SJCRH30 (cell line): ENCODE measurements around the gene ARHGAP27. TPM values are rescaled to one million over a fixed set of nuclear protein-coding genes. Genes with fewer than 3 reads are reported as not detected.

Experiments used
- DNase-seq, 2 experiments: peaks; one replicate each; pipeline ENCODE4 v3.0.0-alpha.2; 2015 to 2020
- H3K27ac ChIP-seq: fragments of 250-450 bp; sonication (Bioruptor Pico); 2 replicates; pipeline ENCODE4 v1.5.1; 2020; ENCODE audit warnings: mild to moderate bottlenecking, moderate library complexity
- H3K27me3 ChIP-seq: fragments of 250-450 bp; sonication (Bioruptor Pico); 2 replicates; pipeline ENCODE4 v1.5.1; 2020; ENCODE audit warnings: mild to moderate bottlenecking, moderate library complexity
- H3K36me3 ChIP-seq: fragments of 250-450 bp; sonication (Bioruptor Pico); 2 replicates; pipeline ENCODE4 v1.5.1; 2020; ENCODE audit warnings: mild to moderate bottlenecking, moderate library complexity
- H3K4me1 ChIP-seq: fragments of 250-450 bp; sonication (Bioruptor Pico); 2 replicates; pipeline ENCODE4 v1.5.1; 2020; ENCODE audit warnings: mild to moderate bottlenecking, moderate library complexity
- H3K4me3 ChIP-seq: fragments of 250-450 bp; sonication (Bioruptor Pico); 2 replicates; pipeline ENCODE4 v1.5.1; 2020; ENCODE audit warnings: mild to moderate bottlenecking, moderate library complexity
- H3K9me3 ChIP-seq: fragments of 250-450 bp; sonication (Bioruptor Pico); replicated peaks from 2 replicates; pipeline ENCODE4 v1.5.1; 2020; ENCODE audit warnings: mild to moderate bottlenecking, moderate library complexity
- total RNA-seq: library from RNA; depleted of rRNA; stranded (reverse); fragments of >200 nt; shearing (Covaris generic); gene quantifications from 2 replicates; pipeline ENCODE4 v1.2.3, GENCODE V29; 2014

ARHGAP27 gene
- total RNA-seq, 1 experiment from 2014 or later: 2.2 TPM

DNA sequence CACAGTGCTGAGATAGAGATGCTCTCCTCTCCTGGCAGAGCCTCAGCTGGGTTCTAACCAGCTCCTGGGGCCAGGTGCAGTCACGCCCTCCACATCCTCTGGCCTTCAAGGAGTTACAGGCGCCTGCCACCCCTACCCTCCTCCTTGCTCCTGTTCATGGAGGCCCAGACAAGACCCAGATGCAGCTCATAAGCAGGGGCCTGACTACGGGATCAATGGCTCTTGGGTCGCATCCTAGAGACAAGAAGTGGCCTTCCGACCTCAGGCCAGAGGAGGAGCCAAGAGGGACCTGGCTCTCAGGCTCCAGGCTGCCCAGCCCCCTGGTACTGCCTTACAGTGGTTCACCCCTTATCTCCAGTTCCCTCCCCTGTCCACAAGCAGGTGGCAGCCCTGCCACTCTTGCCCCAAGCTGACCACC is 23.0 kb downstream of the ARHGAP27 start:
- H3K4me1 ChIP-seq: no peaks in the 10 kb centered on the region

DNA sequence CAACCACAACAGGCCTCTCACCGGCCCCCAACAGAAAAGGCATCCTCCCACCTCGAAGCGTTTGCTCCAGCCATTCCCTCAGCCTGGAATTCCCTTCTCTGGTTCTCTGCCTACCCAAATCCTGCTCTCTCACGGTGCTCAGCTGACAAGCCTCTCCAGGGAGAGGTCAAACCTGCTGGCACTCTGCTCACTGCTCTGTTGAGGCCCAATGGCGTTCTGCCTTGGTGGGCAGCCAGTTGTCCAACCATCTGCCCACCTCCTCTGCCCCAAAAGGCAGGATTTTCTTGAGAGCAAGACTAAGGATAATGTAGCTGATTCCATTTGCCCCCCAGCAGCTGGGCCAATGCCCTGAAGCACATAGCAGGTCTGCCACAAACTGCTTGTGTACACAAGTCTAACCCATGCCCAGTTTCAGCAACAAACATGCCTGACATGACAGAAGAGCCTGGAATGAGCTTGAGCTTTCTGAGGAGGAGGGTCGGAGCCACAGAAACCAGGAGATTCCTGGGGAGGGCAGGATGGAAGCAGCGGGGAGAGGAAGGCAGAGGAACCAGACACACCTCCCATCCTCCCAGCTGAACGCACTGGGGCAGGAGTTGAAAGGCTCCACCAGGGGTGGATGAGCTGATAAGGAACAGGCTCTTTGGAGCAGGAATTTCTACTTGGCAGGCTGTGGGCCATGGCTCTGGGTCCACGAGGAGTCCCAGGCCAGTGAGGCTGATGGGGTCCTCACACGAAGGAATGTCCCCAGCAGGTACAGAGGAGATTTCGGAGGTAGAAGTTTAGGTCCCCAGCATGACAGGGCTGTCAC is 23.9 kb downstream of the ARHGAP27 start:
- DNase-seq: no peak
- no peak overlapping the region for H3K27ac ChIP-seq
- H3K36me3 ChIP-seq: no peaks in the 10 kb centered on the region
- no peaks in the 10 kb centered on the region for H3K4me1 ChIP-seq
- no peaks in the 10 kb centered on the region for H3K9me3 ChIP-seq
- no peaks in the 10 kb centered on the region for H3K27me3 ChIP-seq
- H3K4me3 ChIP-seq: no peak overlapping the region

More for the DNA sequence above, 23.0 kb downstream of the ARHGAP27 start:
- Histone ChIP-seq H3K9me3 (no peaks in the 10 kb centered on the region), H3K27ac (no peak overlapping the region), H3K36me3 (no peaks in the 10 kb centered on the region), H3K27me3 (no peaks in the 10 kb centered on the region), H3K4me3 (no peak overlapping the region)
- DNase-seq: no peak

DNA sequence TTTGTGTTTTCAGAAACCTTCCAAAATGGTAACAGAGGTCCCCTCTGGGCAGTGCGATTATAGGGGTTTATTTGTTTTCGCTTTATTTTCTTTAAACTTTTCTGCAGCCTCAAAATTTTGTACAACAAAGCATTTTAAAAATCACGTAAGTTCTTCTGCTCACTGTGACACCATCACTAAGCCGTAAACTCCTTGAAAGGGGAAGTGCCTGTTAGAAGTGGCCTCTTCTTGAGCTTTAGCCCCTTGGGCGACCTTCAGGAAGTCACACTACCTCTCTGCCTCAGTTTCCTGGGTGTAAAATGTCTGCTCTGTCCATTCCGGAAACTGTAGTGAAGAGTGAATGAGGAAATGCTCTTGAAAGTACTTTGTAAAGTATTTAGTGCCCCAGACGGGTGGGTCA is 26.6 kb downstream of the ARHGAP27 start:
- Histone ChIP-seq H3K4me3 (no peak overlapping the region), H3K27me3 (no peaks in the 10 kb centered on the region), H3K36me3 (no peaks in the 10 kb centered on the region), H3K27ac (no peak overlapping the region), H3K9me3 (no peaks in the 10 kb centered on the region), H3K4me1 (no peaks in the 10 kb centered on the region)
- DNase-seq: no peak

DNA sequence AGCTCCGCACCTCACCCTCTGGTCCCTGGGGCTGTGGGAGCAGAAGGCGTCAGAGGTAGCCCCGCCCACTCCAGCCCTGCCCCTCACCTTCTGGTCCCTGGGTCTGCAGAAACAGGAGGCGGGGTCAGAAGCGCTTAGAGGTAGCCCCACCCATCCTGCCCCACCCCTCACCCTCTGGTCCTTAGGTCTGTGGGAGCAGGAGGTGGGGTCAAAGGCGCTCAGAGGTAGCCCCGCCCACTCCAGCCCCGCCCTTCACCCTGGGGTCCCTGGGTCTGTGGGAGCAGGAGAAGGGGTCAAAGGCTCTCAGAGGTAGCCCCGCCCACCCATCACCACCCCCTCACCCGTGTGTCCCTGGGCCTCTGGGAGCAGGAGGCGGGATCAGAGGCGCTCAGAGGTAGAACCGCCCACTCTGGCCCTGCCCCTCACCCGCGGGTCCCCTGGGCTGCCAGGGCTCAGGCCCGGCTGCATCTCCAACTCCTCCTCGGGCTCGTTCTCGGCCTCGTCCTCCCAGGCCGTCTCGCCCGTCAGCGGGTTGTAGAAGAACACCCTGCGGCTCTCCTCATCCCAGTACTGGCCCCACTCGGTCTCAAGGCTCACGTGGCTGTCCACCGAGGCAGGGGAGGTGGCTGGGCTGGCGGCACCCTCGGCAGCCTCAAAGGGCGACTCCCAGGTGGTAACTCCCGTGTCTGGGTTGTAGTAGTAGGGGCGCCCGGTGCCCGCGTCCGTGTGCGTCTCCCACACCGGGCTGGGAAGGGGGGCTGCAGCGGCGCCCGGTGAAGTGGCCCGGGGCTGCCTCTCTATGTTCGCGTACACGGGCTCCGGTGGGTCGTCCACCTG is 27.2 kb downstream of the ARHGAP27 start:
- Histone ChIP-seq H3K9me3 (no peaks in the 10 kb centered on the region), H3K4me3 (no peak overlapping the region), H3K36me3 (no peaks in the 10 kb centered on the region), H3K27ac (no peak overlapping the region), H3K27me3 (no peaks in the 10 kb centered on the region), H3K4me1 (no peaks in the 10 kb centered on the region)
- no peak for DNase-seq

DNA sequence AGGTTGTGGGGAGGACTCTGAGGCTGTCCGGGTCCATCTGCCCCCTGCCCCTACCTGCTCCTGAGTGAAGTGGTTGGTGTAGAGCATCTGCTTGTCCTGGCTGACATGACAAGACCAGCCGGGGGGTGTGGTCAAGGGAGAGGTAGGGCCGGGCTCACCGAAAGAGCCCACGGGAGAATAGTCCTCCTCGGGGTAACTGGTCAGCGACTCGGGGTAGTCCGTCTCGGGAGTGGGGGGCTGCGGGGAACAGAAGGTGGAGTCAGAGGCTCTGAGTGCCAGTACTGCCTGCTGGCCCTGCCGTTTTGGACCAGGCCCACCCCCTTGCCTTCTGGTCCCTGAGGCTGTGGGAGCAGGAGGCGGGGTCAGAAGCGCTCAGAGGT is 27.8 kb downstream of the ARHGAP27 start:
- H3K27ac ChIP-seq: no peak overlapping the region
- H3K4me1 ChIP-seq: no peaks in the 10 kb centered on the region
- no peaks in the 10 kb centered on the region for H3K36me3 ChIP-seq
- H3K4me3 ChIP-seq: no peak overlapping the region
- H3K9me3 ChIP-seq: no peaks in the 10 kb centered on the region
- no peaks in the 10 kb centered on the region for H3K27me3 ChIP-seq
- DNase-seq: no peak

DNA sequence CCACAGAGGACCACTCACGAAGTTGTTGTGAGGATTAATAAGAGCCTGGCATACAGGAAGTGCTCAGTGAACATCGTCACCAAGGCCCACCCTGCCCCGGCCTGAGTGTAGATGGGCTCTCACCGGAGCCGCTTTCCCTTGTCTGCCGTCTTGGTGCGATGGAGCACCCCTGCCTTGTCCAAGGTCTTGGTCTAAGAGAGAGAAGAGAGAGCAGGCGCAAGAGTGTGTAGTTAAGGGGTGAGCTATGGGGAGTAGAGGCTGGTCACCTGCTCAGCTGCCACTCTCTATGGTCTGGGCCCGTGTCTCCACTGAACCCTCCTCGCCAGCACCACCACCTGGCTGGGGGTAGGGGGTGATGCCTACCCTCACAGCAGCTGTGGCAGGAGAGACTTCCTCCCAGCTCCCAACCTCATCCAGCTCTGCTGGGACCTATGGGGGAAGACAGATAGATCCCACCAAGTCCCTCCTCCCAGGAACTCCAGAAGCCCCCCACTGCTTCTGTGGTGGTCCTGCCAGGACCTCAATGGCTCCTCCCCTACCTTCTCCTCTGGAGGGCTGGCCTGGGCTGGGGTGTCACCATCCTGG is 28.7 kb downstream of the ARHGAP27 start:
- Histone ChIP-seq H3K4me1 (no peaks in the 10 kb centered on the region), H3K9me3 (no peaks in the 10 kb centered on the region), H3K27me3 (no peaks in the 10 kb centered on the region), H3K27ac (no peak overlapping the region), H3K36me3 (no peaks in the 10 kb centered on the region), H3K4me3 (no peak overlapping the region)
- DNase-seq: no peak

DNA sequence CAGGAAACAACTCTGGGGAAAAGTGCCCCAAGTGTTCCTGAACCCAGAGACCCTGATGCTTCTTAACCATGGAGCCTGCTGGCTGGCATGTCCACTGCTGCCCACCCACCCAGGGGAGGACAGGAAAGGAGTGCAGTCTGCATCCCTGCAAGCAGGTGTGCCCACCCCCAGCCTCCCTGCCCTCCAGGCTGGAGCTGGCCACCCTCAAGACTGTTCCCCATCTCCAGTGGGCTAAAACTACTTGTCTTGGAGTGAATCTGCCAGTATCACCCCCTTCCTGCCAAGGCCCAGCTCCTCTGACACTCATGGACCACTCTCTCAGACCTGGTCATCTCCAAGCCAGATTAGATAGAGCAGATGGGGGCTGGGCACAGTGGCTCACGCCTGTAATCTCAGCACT is 29.8 kb downstream of the ARHGAP27 start:
- H3K9me3 ChIP-seq: no peaks in the 10 kb centered on the region

DNA sequence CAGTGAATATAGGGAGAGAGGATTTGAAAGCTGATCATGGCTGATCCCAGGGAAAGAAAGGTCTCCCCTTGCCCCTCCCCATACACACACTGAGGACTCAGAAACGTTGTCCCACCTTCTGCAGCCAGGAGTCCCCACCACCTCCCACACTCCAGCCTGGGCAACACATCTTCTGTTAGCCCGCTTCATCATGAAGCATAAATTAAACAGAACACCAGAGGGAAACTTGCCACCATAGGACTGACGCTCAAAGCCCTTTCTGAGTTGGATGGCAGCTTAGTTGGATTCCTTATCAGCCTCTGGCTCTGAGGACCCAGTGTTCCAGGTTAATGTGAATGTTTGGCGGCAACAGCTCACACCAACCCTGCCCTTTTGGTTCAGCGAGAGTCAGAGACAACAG is 33.9 kb downstream of the ARHGAP27 start:
- peaks cover 12% of the 10 kb centered on the region for H3K4me1 ChIP-seq
- DNase-seq: no peak

More for the DNA sequence above, 29.8 kb downstream of the ARHGAP27 start:
- Histone ChIP-seq H3K27ac (no peak overlapping the region), H3K4me1 (no peaks in the 10 kb centered on the region), H3K36me3 (no peaks in the 10 kb centered on the region), H3K27me3 (no peaks in the 10 kb centered on the region), H3K4me3 (no peak overlapping the region)
- DNase-seq: no peak

DNA sequence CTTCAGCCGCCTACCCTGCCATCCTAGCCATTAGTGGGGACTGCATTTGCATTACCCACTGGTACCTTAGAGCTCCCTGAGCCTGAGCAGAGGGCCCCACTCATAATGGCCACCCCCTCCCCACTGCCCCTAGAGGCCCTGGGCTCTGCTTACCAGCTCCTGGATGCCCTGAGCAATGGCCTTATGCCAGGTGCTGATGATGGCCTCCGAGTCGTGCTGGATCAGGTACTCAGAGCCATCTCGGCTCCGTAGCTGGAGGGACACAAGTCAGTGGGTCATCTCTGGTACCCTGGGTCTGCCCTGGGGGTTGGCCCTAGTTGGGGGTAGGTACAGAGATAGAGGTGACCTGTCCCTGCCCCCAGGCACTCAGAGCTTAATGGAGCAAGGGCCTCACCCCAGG is 34.9 kb downstream of the ARHGAP27 start:
- H3K9me3 ChIP-seq: no peaks in the 10 kb centered on the region
- H3K27me3 ChIP-seq: no peaks in the 10 kb centered on the region
- H3K36me3 ChIP-seq: no peaks in the 10 kb centered on the region
- H3K27ac ChIP-seq: no peak overlapping the region
- no peak overlapping the region for H3K4me3 ChIP-seq
- DNase-seq: no peak
- H3K4me1 ChIP-seq: peaks cover 16% of the 10 kb centered on the region

More for the DNA sequence above, 33.9 kb downstream of the ARHGAP27 start:
- no peaks in the 10 kb centered on the region for H3K27me3 ChIP-seq
- H3K36me3 ChIP-seq: no peaks in the 10 kb centered on the region
- no peaks in the 10 kb centered on the region for H3K9me3 ChIP-seq
- H3K27ac ChIP-seq: no peak overlapping the region
- H3K4me3 ChIP-seq: no peak overlapping the region

DNA sequence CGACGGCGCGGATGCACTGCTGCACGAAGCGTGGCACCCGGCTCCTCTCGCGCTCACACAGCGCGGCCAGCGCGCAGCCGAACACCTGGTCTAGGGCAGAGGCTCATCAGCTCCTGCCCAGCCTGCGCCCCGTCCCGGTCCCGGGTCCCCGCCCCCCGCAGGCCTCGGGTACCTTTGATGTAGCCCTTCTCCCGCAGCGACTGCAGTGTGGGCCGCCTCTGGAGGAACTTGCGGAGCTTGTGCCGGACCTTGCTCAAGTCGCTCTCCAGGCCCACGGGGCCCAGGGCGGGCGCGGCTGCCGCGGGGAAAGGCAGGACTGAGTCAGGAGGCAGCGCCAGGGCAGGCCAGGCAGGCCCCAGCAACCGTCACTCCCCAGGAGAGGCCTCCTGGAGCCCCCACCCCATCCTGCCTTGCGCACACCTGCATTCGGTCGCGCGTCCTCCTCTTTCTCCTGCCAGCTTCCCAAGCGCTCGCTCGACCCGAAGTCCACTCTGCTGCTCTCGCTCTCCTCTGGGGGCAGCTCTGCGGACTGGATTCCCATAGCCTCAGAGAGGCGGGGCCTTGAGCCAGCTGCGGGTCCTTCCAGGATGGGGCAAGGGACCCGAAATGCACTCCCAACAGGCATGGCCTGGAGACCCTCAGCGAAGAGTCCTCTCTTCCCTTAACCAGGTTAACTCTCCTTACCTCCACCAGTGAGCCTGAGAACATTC is 36.0 kb downstream of the ARHGAP27 start:
- H3K4me1 ChIP-seq: peaks cover 16% of the 10 kb centered on the region

DNA sequence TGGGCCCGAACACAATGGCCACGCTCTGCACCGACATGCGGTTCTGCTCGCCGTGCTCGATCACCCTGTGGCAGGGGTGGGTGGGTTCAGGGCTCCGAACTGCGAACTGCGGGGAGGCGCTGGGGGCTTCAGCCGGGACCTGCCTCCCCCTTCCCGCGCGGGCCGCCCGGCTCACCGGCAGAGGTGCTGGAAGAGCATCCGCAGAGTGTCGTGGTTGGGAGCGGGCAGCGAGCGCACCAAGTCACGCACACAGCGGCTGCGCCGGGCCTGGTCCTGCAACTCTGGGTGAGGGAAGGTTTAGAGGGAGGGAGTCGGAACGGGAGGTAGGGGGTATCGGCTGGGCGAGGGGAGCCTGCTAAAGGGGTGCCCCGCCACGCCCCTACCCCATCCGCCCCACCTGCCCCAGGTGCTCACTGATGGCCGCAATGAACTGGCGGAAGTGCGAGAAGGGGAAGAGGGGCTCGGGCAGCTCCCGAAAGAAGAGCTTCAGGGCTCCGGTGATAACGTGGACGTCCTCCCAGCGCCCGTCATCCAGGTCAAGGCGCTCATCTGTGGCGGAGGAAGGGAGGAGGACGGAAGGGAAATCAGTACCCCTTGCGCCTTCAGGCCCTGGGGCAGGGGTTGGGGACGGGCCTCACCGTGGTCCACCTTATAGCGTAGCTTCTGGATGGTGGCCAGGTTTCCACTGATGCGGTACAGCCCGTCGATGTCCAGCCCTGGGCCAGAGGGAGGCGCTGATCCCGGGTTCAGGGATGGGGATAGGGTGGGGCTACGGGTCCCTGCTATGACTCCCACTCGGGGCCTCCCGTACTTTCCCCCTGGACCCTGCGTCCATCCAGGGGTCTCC is 36.9 kb downstream of the ARHGAP27 start:
- Histone ChIP-seq H3K27ac (no peak overlapping the region), H3K9me3 (no peaks in the 10 kb centered on the region), H3K4me3 (no peak overlapping the region), H3K27me3 (no peaks in the 10 kb centered on the region), H3K36me3 (no peaks in the 10 kb centered on the region), H3K4me1 (peaks cover 16% of the 10 kb centered on the region)
- no peak for DNase-seq

More for the DNA sequence above, 36.0 kb downstream of the ARHGAP27 start:
- no peak for DNase-seq
- H3K27me3 ChIP-seq: no peaks in the 10 kb centered on the region
- H3K9me3 ChIP-seq: no peaks in the 10 kb centered on the region
- H3K27ac ChIP-seq: no peak overlapping the region
- H3K4me3 ChIP-seq: no peak overlapping the region
- H3K36me3 ChIP-seq: no peaks in the 10 kb centered on the region

DNA sequence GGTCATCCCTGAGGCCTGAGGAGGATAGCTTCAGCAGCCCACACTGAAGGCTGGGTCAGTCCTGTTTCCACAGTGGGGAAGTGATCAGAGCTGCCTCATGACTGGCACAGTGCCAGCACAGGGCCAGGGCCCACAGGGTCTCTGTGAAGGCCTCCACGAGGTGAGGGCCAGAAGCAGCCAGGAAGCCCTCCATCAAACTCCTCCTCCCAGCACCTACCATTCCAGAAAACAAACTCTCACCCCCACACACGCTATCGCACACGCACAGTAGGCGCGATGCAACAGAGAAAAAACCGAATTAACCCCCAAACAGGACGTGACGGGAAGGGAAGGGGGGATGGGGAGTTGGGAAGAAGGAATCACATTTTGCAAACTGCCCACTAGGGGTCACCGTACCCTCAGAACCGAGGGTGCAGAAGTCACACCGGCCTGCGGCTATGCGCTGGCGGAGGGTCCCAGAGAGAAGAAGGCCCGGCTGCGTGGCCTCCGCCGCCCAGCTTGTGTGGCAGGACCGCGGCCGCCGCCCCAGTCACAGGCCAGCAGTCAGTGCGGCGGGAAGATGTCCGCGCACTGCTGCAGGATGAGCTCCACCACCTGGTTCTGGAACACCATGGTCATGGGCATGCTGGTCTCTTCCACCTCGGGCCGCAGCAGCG is 37.6 kb downstream of the ARHGAP27 start:
- no peaks in the 10 kb centered on the region for H3K27me3 ChIP-seq
- DNase-seq: peak; percentile 69 to 82
- no peak overlapping the region for H3K4me3 ChIP-seq
- peaks cover 16% of the 10 kb centered on the region for H3K4me1 ChIP-seq
- H3K36me3 ChIP-seq: no peaks in the 10 kb centered on the region
- H3K9me3 ChIP-seq: no peaks in the 10 kb centered on the region
- H3K27ac ChIP-seq: no peak overlapping the region

DNA sequence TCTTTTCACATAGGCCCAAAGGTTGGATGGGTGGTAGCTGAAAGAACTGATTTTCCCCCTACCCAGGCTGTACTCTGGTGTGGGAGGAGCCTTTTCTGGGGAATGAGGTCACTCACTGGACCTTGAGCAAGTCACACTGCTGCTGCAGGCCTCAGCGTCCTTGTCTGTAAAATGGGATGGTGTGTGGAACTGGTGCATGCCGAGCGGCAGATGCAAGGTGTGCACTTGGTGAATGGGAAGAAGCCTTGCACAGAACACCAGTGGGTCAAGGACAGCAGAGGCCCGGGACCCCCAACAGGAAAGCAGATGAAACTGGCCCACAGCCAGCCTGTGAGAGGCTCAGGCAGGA is 38.1 kb downstream of the ARHGAP27 start:
- peaks cover 16% of the 10 kb centered on the region for H3K4me1 ChIP-seq
- H3K27ac ChIP-seq: peak overlapping the region; percentile 62
- H3K9me3 ChIP-seq: no peaks in the 10 kb centered on the region
- DNase-seq: no peak
- no peaks in the 10 kb centered on the region for H3K27me3 ChIP-seq
- H3K4me3 ChIP-seq: no peak overlapping the region
- H3K36me3 ChIP-seq: no peaks in the 10 kb centered on the region
